HCT116 (cell line): Measurements from ENCODE around the gene SGSM2. TPM values are rescaled to one million over a fixed set of nuclear protein-coding genes. Genes with fewer than 3 reads are reported as not detected.

Source experiments
- ATAC-seq: fragments of 200-7000 bp; cut with Tn5 transposase; 2 replicates; pipeline ENCODE4 v1.9.1; 2020; ENCODE audit warnings: mild to moderate bottlenecking, moderate library complexity
- BruUV-seq: library from RNA; stranded (reverse); fragments of 400-500 nt; replicated peaks from 2 replicates; lab custom pipeline; 2021; lab: Mats Ljungman, UMichigan
- CTCF ChIA-PET: fragments of 300-600 bp; sonication (Branson Sonifier 250); formaldehyde crosslinking; loops from one replicate; lab custom pipeline; 2021; ENCODE audit warnings: antibody characterized with exemption; lab: Charles Lee
- POLR2A ChIA-PET: fragments of 300-600, 350-600 bp; sonication (Branson Sonifier 250); formaldehyde crosslinking; loops from one replicate; lab custom pipeline; 2021; ENCODE audit warnings: antibody characterized with exemption; lab: Charles Lee
- RAD21 ChIA-PET, 2 experiments: fragments of 300-600 bp; sonication (Branson Sonifier 250); formaldehyde crosslinking; loops; one replicate each; lab custom pipeline; 2023; ENCODE audit warnings: low total read pairs in 2 of 2; ENCODE audit not compliant: uncharacterized antibody in 2 of 2, unreplicated experiment in 2 of 2, low non-redundant PET in 1 of 2; lab: Charles Lee
- DNase-seq: peaks from one replicate; pipeline ENCODE4 v3.0.0-alpha.2; 2010; ENCODE audit warnings: low read depth, low spot score
- H2AFZ ChIP-seq: fragments of 200-600 bp; shearing (Covaris generic), sonication (generic); 2 replicates; pipeline ENCODE4 v1.6.1; 2017; ENCODE audit warnings: low read depth, mixed run types, mixed read lengths, antibody characterized with exemption, low read length; ENCODE audit not compliant: poor library complexity, severe bottlenecking
- H3K27ac ChIP-seq: 2 replicates; pipeline ENCODE4 v1.5.1; 2012; ENCODE audit warnings: low read depth, low read length
- H3K27me3 ChIP-seq: fragments of 200-600 bp; sonication (generic); 2 replicates; pipeline ENCODE4 v1.6.1; 2016; ENCODE audit warnings: mixed run types, low read length, mixed read lengths; ENCODE audit not compliant: insufficient read depth
- H3K36me3 ChIP-seq, 2 experiments: fragments of 200-500 bp in 1 of 2; fragments of 200-600 bp in 1 of 2; sonication (Bioruptor generic) in 1 of 2; sonication (generic) in 1 of 2; 2 replicates each; pipeline versions ENCODE4 v1.5.1 to v1.6.1; 2014 to 2016; ENCODE audit warnings: low read length in 2 of 2, inconsistent platforms in 1 of 2, mixed read lengths in 1 of 2, mixed run types in 1 of 2; ENCODE audit not compliant: insufficient read depth in 2 of 2, control insufficient read depth in 1 of 2
- H3K4me1 ChIP-seq, 2 experiments: fragments of 200-600 bp in 1 of 2; sonication (generic) in 1 of 2; 2 replicates each; pipeline versions ENCODE4 v1.5.1 to v1.6.1; 2012 to 2017; ENCODE audit warnings: low read length in 2 of 2, inconsistent platforms in 1 of 2, mild to moderate bottlenecking in 1 of 2, mixed read lengths in 1 of 2, mixed run types in 1 of 2, moderate library complexity in 1 of 2; ENCODE audit not compliant: insufficient read depth in 2 of 2, control insufficient read depth in 1 of 2
- H3K4me2 ChIP-seq: fragments of 200-600 bp; sonication (generic); 2 replicates; pipeline ENCODE4 v1.6.1; 2017; ENCODE audit warnings: mixed run types, low read length, mixed read lengths
- H3K4me3 ChIP-seq, 2 experiments: fragments of 200-600 bp in 1 of 2; sonication (generic) in 1 of 2; replicated peaks in 1 of 2; 2 replicates each; pipeline ENCODE4 v1.5.1; 2011 to 2016; ENCODE audit warnings: low read length in 2 of 2, control low read depth in 1 of 2, low read depth in 1 of 2, mild to moderate bottlenecking in 1 of 2, mixed read lengths in 1 of 2, mixed run types in 1 of 2
- H3K79me2 ChIP-seq: fragments of 200-600 bp; sonication (generic); 2 replicates; pipeline ENCODE4 v1.6.1; 2017; ENCODE audit warnings: mild to moderate bottlenecking, mixed run types, low read length, moderate library complexity, mixed read lengths; ENCODE audit not compliant: insufficient read depth
- H3K9ac ChIP-seq: fragments of 200-600 bp; sonication (generic); 2 replicates; pipeline ENCODE4 v1.6.1; 2016; ENCODE audit warnings: low read length, mixed read lengths
- H3K9me2 ChIP-seq: fragments of 200-600 bp; sonication (generic), shearing (Covaris generic); 2 replicates; pipeline ENCODE4 v1.6.1; 2017; ENCODE audit warnings: mixed run types, mild to moderate bottlenecking, moderate library complexity; ENCODE audit not compliant: insufficient read depth
- H3K9me3 ChIP-seq, 2 experiments: fragments of 200-500 bp in 1 of 2; fragments of 200-600 bp in 1 of 2; sonication (Bioruptor generic) in 1 of 2; sonication (generic) in 1 of 2; 2 replicates each; pipeline ENCODE4 v1.6.1; 2014 to 2017; ENCODE audit warnings: low read length in 2 of 2, mixed read lengths in 2 of 2, inconsistent platforms in 1 of 2, low read depth in 1 of 2, mild to moderate bottlenecking in 1 of 2, mixed run types in 1 of 2, moderate library complexity in 1 of 2; ENCODE audit not compliant: control insufficient read depth in 1 of 2, insufficient read depth in 1 of 2
- H4K20me1 ChIP-seq: fragments of 200-600 bp; sonication (generic), shearing (Covaris generic); 2 replicates; pipeline ENCODE4 v1.6.1; 2017; ENCODE audit warnings: mixed run types, mild to moderate bottlenecking, moderate library complexity; ENCODE audit not compliant: insufficient read depth
- CBX3 ChIP-seq: IDR thresholded peaks from 2 replicates; pipeline ENCODE4 v1.6.1; 2012; ENCODE audit warnings: low read depth
- CEBPB ChIP-seq: IDR thresholded peaks from 2 replicates; pipeline ENCODE4 v1.6.1; 2012; ENCODE audit warnings: low read depth
- CTCF ChIP-seq, 3 experiments: fragments of 200-600 bp in 1 of 3; sonication (generic) in 1 of 3; IDR thresholded peaks in 2 of 3; conservative IDR thresholded peaks in 1 of 3; 2 replicates each; pipeline ENCODE4 v1.5.1; 2012 to 2017; ENCODE audit warnings: low read depth in 2 of 3, low read length in 2 of 3, antibody characterized with exemption in 1 of 3, borderline replicate concordance in 1 of 3, control low read depth in 1 of 3, mild to moderate bottlenecking in 1 of 3, mixed read lengths in 1 of 3, mixed run types in 1 of 3, moderate library complexity in 1 of 3; ENCODE audit not compliant: insufficient read depth in 1 of 3
- EGR1 ChIP-seq: IDR thresholded peaks from 2 replicates; pipeline ENCODE4 v1.6.1; 2012; ENCODE audit warnings: low read depth
- ELF1 ChIP-seq: IDR thresholded peaks from 2 replicates; pipeline ENCODE4 v1.6.1; 2012; ENCODE audit warnings: low read depth, borderline replicate concordance
- FOSL1 ChIP-seq: IDR thresholded peaks from 2 replicates; pipeline ENCODE4 v1.6.1; 2012; ENCODE audit warnings: low read depth
- POLR2A ChIP-seq: IDR thresholded peaks from 2 replicates; pipeline ENCODE4 v1.7.0; 2011; ENCODE audit warnings: borderline replicate concordance; ENCODE audit not compliant: insufficient read depth, insufficient read length; ENCODE audit errors: extremely low read depth
- RAD21 ChIP-seq: IDR thresholded peaks from 2 replicates; pipeline ENCODE4 v1.6.1; 2012; ENCODE audit warnings: low read depth, mild to moderate bottlenecking
- REST ChIP-seq: IDR thresholded peaks from 2 replicates; pipeline ENCODE4 v1.6.1; 2012; ENCODE audit warnings: low read depth
- SP1 ChIP-seq: IDR thresholded peaks from 2 replicates; pipeline ENCODE4 v1.6.1; 2012; ENCODE audit warnings: low read depth
- TCF7L2 ChIP-seq: IDR thresholded peaks from 2 replicates; pipeline ENCODE4 v1.7.0; 2011; ENCODE audit warnings: borderline replicate concordance, inconsistent platforms; ENCODE audit not compliant: insufficient read depth, insufficient read length; ENCODE audit errors: extremely low read depth
- YY1 ChIP-seq: IDR thresholded peaks from 2 replicates; pipeline ENCODE4 v1.6.1; 2011; ENCODE audit warnings: low read length, low read depth, moderate library complexity, mild to moderate bottlenecking; ENCODE audit not compliant: insufficient replicate concordance; ENCODE audit errors: extremely low read depth
- ZBTB33 ChIP-seq: IDR thresholded peaks from 2 replicates; pipeline ENCODE4 v1.6.1; 2011; ENCODE audit warnings: mild to moderate bottlenecking, low read length, moderate library complexity; ENCODE audit not compliant: insufficient replicate concordance; ENCODE audit errors: extremely low read depth
- ZFX ChIP-seq: fragments of 450-650 bp; IDR thresholded peaks from 2 replicates; pipeline ENCODE4 v1.6.1; 2017
- ZNF274 ChIP-seq: fragments of 200-500 bp; sonication (Bioruptor generic); IDR thresholded peaks from 2 replicates; pipeline ENCODE4 v1.6.1; 2014; ENCODE audit warnings: mild to moderate bottlenecking, low read depth, low read length, inconsistent platforms
- intact Hi-C: fragments of 100-400 bp; cut with micrococcal nuclease; formaldehyde crosslinking; loops from 2 replicates; pipeline ENCODE4 v1.10.0; 2022
- total RNA-seq: library from RNA; stranded (reverse); gene quantifications from one replicate; pipeline ENCODE4 v1.2.1, GENCODE V29; 2021; ENCODE audit not compliant: unreplicated experiment
- TF ChIP-seq, protein P1 (sequence below): IDR thresholded peaks from 2 replicates; pipeline ENCODE4 v1.6.1; 2012

Gene SGSM2
- total RNA-seq, 1 experiment from 2014 or later: 68.1 TPM

DNA sequence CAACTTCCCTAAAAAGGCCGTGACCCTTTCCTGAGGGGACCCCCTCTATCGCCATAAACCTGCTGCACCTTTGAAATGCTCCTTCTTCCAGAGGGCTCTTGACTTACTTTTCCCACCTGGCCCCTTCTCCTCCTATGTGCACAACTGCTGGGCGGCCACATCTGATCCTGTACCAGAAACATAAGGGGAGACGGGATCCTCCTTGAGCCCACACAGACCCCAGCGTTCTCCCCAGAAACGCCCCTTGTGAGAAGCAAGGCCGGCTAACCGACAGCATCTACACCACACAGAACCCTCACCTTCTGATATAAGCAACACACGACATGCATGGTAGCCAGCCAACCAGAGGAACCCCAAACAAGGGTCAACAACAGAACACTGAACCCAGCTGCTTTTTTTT is 77.8 kb downstream of the SGSM2 start:
- Histone ChIP-seq H3K27ac (no peak overlapping the region), H3K79me2 (no peaks in the 10 kb centered on the region), H3K27me3 (no peaks in the 10 kb centered on the region), H3K4me3 (no peak overlapping the region), H3K9me3 (no peaks in the 10 kb centered on the region), H3K9ac (no peak overlapping the region), H3K9me2 (no peaks in the 10 kb centered on the region), H4K20me1 (no peaks in the 10 kb centered on the region), H3K4me2 (no peak overlapping the region), H3K36me3 (peaks cover 4 to 11% of the 10 kb centered on the region in 2 experiments; a peak in 2 of 4 replicates), H3K4me1 (peaks cover 0 to 13% of the 10 kb centered on the region in 2 experiments; a peak in 2 of 4 replicates), H2AFZ (no peak overlapping the region)
- TF ChIP-seq TCF7L2 (no peak), ZFX (no peak), CTCF (IDR thresholded peaks at IDR 0.05 in 2 of 3, conservative IDR thresholded peaks at IDR 0.05 in 1 of 3; ENCODE audit: borderline replicate concordance in 1 of 3, insufficient read depth in 1 of 3, low read depth in 2 of 3, low read length in 2 of 3) (no peak), ELF1 (no peak), CEBPB (no peak), FOSL1 (no peak), RAD21 (no peak), EGR1 (no peak), REST (no peak), POLR2A (no peak), SP1 (no peak), ZBTB33 (no peak), YY1 (no peak), CBX3 (no peak), ZNF274 (no peak)
- TF ChIP-seq, protein P1, sequence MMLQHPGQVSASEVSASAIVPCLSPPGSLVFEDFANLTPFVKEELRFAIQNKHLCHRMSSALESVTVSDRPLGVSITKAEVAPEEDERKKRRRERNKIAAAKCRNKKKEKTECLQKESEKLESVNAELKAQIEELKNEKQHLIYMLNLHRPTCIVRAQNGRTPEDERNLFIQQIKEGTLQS: no peak
- intact Hi-C loops: no loop called here
- ChIA-PET CTCF (interaction anchor here (1.3 to 6.0 kb wide), 9 partner anchors 8 to 506 kb away, joined by 3 to 351 read pairs (median 12); partner anchors contain the start of genes MNT and TSR1), RAD21 (interaction anchor here (0.6 to 3.1 kb wide), 3 partner anchors 32 to 96 kb away, joined by 3 to 40 read pairs (median 33); partner anchors contain the start of gene METTL16 (in 1 of the 2)), POLR2A (interaction anchor here (1.0 to 2.2 kb wide), 4 partner anchors 8 to 32 kb away, joined by 3 to 18 read pairs (median 10); no protein-coding TSS in a partner anchor)
- ATAC-seq (no peak), DNase-seq (no peak)
- BruUV-seq: no TSS peak
